Superior temporal gyrus (tissue), 1 donor: ENCODE results near the gene GTF2IRD2.
"Not testable (repeated sequence)": the region's sequence is repeated elsewhere in the genome, so short reads cannot be mapped to it uniquely, and the experiment has no call there.

Experiments used
- DNase-seq: peaks from one replicate; pipeline ENCODE4 v3.0.0-alpha.2; 2016; ENCODE audit errors: extremely low spot score

The GTF2IRD2 gene

GRCh38 chr7:74788369-74789150, 62.8 kb downstream of the GTF2IRD2 start:
- DNase-seq, result peak; percentile 89

GRCh38 chr7:74783595-74783994, 67.8 kb downstream of the GTF2IRD2 start:
- not testable (repeated sequence) for DNase-seq

- not testable (repeated sequence) for DNase-seq
Observed at GRCh38 chr7:74781746-74782145, 69.7 kb downstream of the GTF2IRD2 start.

- DNase-seq, result not testable (repeated sequence)
Observed at GRCh38 chr7:74779053-74779452, 72.4 kb downstream of the GTF2IRD2 start.

- DNase-seq, result not testable (repeated sequence)
Observed at GRCh38 chr7:74775111-74775510, 76.3 kb downstream of the GTF2IRD2 start.

- DNase-seq, result not testable (repeated sequence)
Observed at GRCh38 chr7:74773760-74774750, 77.3 kb downstream of the GTF2IRD2 start, which contains the start of gene NCF1. NCF1 (plus strand) TSS chr7:74774011; CDS start chr7:74774032, 21 bp downstream.

GRCh38 chr7:74772093-74772492, 79.3 kb downstream of the GTF2IRD2 start:
- not testable (repeated sequence) for DNase-seq

GRCh38 chr7:74770062-74770461, 81.3 kb downstream of the GTF2IRD2 start:
- DNase-seq, result not testable (repeated sequence)

- DNase-seq, result not testable (repeated sequence)
Observed at GRCh38 chr7:74766991-74767390, 84.4 kb downstream of the GTF2IRD2 start.

GRCh38 chr7:74766509-74766908, 84.9 kb downstream of the GTF2IRD2 start:
- DNase-seq, result not testable (repeated sequence)

- DNase-seq, result not testable (repeated sequence)
Observed at GRCh38 chr7:74765205-74765918, 86.0 kb downstream of the GTF2IRD2 start.

- DNase-seq, result not testable (repeated sequence)
Observed at GRCh38 chr7:74758982-74759381, 92.4 kb downstream of the GTF2IRD2 start.

GRCh38 chr7:74758268-74758667, 93.1 kb downstream of the GTF2IRD2 start:
- not testable (repeated sequence) for DNase-seq

- DNase-seq, result not testable (repeated sequence)
Observed at GRCh38 chr7:74756673-74757072, 94.7 kb downstream of the GTF2IRD2 start.

GRCh38 chr7:74753921-74754482, 97.4 kb downstream of the GTF2IRD2 start:
- DNase-seq, result not testable (repeated sequence)
